OCI-LY1 (cell line): ENCODE measurements around the gene MAN2B2.

Experiments
- EZH2 ChIP-seq: fragments of 200-600 bp; sonication (generic), shearing (Covaris generic); IDR thresholded peaks from 2 replicates; pipeline ENCODE4 v1.8.0; 2017; ENCODE audit warnings: borderline replicate concordance, mixed run types, mild to moderate bottlenecking, antibody characterized with exemption, low read length, moderate library complexity, mixed read lengths
- TF ChIP-seq, protein P1 (sequence below): fragments of 200-600 bp; sonication (generic), shearing (Covaris generic); IDR thresholded peaks from 2 replicates; pipeline ENCODE4 v1.5.1; 2017; ENCODE audit warnings: mild to moderate bottlenecking, antibody characterized with exemption, low read length, moderate library complexity, mixed read lengths

DNA sequence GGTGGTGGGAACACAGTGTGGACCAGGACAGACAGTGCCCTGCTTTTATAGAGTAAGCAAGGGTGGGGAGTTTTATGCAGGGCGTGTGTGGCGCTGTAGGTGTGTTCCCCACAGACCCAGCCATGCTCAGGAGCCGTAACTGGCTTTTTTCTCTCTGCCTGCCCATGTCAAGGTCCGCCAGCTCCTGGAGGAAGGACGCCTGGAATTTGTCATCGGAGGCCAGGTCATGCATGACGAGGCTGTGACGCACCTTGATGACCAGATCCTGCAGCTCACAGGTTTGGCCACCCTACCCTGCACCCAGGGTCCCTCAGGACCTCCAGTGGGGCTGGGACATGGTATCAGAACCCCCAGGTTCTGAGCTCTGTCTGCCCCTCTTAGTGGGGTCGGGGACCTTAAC lies 3.2 kb downstream of the MAN2B2 start:
- TF ChIP-seq, protein P1, sequence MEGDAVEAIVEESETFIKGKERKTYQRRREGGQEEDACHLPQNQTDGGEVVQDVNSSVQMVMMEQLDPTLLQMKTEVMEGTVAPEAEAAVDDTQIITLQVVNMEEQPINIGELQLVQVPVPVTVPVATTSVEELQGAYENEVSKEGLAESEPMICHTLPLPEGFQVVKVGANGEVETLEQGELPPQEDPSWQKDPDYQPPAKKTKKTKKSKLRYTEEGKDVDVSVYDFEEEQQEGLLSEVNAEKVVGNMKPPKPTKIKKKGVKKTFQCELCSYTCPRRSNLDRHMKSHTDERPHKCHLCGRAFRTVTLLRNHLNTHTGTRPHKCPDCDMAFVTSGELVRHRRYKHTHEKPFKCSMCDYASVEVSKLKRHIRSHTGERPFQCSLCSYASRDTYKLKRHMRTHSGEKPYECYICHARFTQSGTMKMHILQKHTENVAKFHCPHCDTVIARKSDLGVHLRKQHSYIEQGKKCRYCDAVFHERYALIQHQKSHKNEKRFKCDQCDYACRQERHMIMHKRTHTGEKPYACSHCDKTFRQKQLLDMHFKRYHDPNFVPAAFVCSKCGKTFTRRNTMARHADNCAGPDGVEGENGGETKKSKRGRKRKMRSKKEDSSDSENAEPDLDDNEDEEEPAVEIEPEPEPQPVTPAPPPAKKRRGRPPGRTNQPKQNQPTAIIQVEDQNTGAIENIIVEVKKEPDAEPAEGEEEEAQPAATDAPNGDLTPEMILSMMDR = no peak
- TF ChIP-seq EZH2 = no peak
